IPS-18c (cell line): ENCODE measurements around the gene IGSF9B.

Experiments
- H3K4me3 ChIP-seq: 2 replicates; pipeline ENCODE4 v1.7.0; 2013; ENCODE audit warnings: low read depth, mild to moderate bottlenecking, low read length, moderate library complexity; ENCODE audit not compliant: insufficient read depth
- H3K9me3 ChIP-seq: one replicate; pipeline ENCODE4 v1.6.1; 2013; ENCODE audit warnings: mild to moderate bottlenecking, low read length, moderate library complexity; ENCODE audit not compliant: control insufficient read depth, insufficient read depth

Gene IGSF9B

GRCh38 chr11:133947321-133947756 is 9.4 kb downstream of the IGSF9B start:
- Histone ChIP-seq H3K9me3 (no peaks in the 10 kb centered on the region), H3K4me3 (no peak overlapping the region)

- no peak overlapping the region for H3K4me3 ChIP-seq
- H3K9me3 ChIP-seq: no peaks in the 10 kb centered on the region
These were observed 10.0 kb downstream of the IGSF9B start for GRCh38 chr11:133946541-133947318.

GRCh38 chr11:133946051-133946450 is 10.7 kb downstream of the IGSF9B start:
- H3K9me3 ChIP-seq: no peaks in the 10 kb centered on the region
- H3K4me3 ChIP-seq: no peak overlapping the region

- Histone ChIP-seq H3K9me3 (no peaks in the 10 kb centered on the region), H3K4me3 (no peak overlapping the region)
These were observed 11.4 kb downstream of the IGSF9B start for GRCh38 chr11:133945087-133945974.

- Histone ChIP-seq H3K4me3 (no peak overlapping the region), H3K9me3 (no peaks in the 10 kb centered on the region)
These were observed 12.6 kb downstream of the IGSF9B start for GRCh38 chr11:133943950-133944698.

- H3K4me3 ChIP-seq: no peak overlapping the region
These were observed 14.2 kb downstream of the IGSF9B start for GRCh38 chr11:133942577-133942976.

GRCh38 chr11:133941546-133941945 is 15.2 kb downstream of the IGSF9B start:
- H3K4me3 ChIP-seq: no peak overlapping the region
- no peaks in the 10 kb centered on the region for H3K9me3 ChIP-seq

More at GRCh38 chr11:133942577-133942976, 14.2 kb downstream of the IGSF9B start:
- no peaks in the 10 kb centered on the region for H3K9me3 ChIP-seq

GRCh38 chr11:133940034-133940433 is 16.7 kb downstream of the IGSF9B start:
- H3K9me3 ChIP-seq: peaks cover 4% of the 10 kb centered on the region

GRCh38 chr11:133939558-133939957 is 17.2 kb downstream of the IGSF9B start:
- Histone ChIP-seq H3K4me3 (no peak overlapping the region), H3K9me3 (peaks cover 4% of the 10 kb centered on the region)

More at GRCh38 chr11:133940034-133940433, 16.7 kb downstream of the IGSF9B start:
- no peak overlapping the region for H3K4me3 ChIP-seq

- peaks cover 4% of the 10 kb centered on the region for H3K9me3 ChIP-seq
- H3K4me3 ChIP-seq: no peak overlapping the region
These were observed 18.6 kb downstream of the IGSF9B start for GRCh38 chr11:133938166-133938565.

- Histone ChIP-seq H3K4me3 (no peak overlapping the region), H3K9me3 (peaks cover 4% of the 10 kb centered on the region)
These were observed 19.3 kb downstream of the IGSF9B start for GRCh38 chr11:133937468-133937867.

- no peak overlapping the region for H3K4me3 ChIP-seq
- peaks cover 4% of the 10 kb centered on the region for H3K9me3 ChIP-seq
These were observed 19.8 kb downstream of the IGSF9B start for GRCh38 chr11:133937015-133937414.

GRCh38 chr11:133936592-133936991 is 20.2 kb downstream of the IGSF9B start:
- no peak overlapping the region for H3K4me3 ChIP-seq
- peaks cover 4% of the 10 kb centered on the region for H3K9me3 ChIP-seq

GRCh38 chr11:133936136-133936535 is 20.6 kb downstream of the IGSF9B start:
- H3K4me3 ChIP-seq: no peak overlapping the region
- H3K9me3 ChIP-seq: peaks cover 4% of the 10 kb centered on the region

- Histone ChIP-seq H3K9me3 (peaks cover 4% of the 10 kb centered on the region), H3K4me3 (no peak overlapping the region)
These were observed 21.2 kb downstream of the IGSF9B start for GRCh38 chr11:133935551-133935910.

- Histone ChIP-seq H3K9me3 (peaks cover 6% of the 10 kb centered on the region), H3K4me3 (no peak overlapping the region)
These were observed 21.9 kb downstream of the IGSF9B start for GRCh38 chr11:133934599-133935550.
